ENCODE data around the gene GUK1. TPM values are rescaled to one million over a fixed set of nuclear protein-coding genes. Genes with fewer than 3 reads are reported as not detected.

The GUK1 gene, protein sequence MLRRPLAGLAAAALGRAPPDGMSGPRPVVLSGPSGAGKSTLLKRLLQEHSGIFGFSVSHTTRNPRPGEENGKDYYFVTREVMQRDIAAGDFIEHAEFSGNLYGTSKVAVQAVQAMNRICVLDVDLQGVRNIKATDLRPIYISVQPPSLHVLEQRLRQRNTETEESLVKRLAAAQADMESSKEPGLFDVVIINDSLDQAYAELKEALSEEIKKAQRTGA
- 253 and 278 TPM in 2 replicates for total RNA-seq

GRCh38 chr1:228139931-228140723 lies at the start of gene GUK1:
GUK1 (plus strand) TSS chr1:228140279; CDS start chr1:228140303, 24 bp downstream.
- Histone ChIP-seq H3K4me2 (ENCODE audit: insufficient read depth, low read length) (peak within 1 kb of the TSS; percentile 98), H3K36me3 (ENCODE audit: insufficient read depth, low read length) (peaks cover 4% of the 10 kb centered on the region), H3K4me3 (ENCODE audit: insufficient read depth, low read length) (peak within 1 kb of the TSS; percentile 80), H3K9me3 (ENCODE audit: low read depth, low read length) (no peaks in the 10 kb centered on the region), H3K4me1 (ENCODE audit: insufficient read depth, low read length) (peaks cover 20% of the 10 kb centered on the region), H4K20me1 (ENCODE audit: insufficient read depth, low read length) (peaks cover 40% of the 10 kb centered on the region), H3K27ac (ENCODE audit: low read depth, low read length) (peak within 1 kb of the TSS; percentile 93), H2AFZ (ENCODE audit: low read length) (peak within 1 kb of the TSS; percentile 97), H3K27me3 (ENCODE audit: insufficient read depth, low read length) (peaks cover 22% of the 10 kb centered on the region), H3K79me2 (ENCODE audit: insufficient read depth, low read length) (peaks cover 47% of the 10 kb centered on the region)
- peak; percentile 99 for DNase-seq (ENCODE audit: insufficient read length, low spot score, missing footprints)
- TF ChIP-seq CTCF (IDR thresholded peaks at IDR 0.05; ENCODE audit: extremely low read depth, low read depth, low read length), result no peak

GRCh38 chr1:228090613-228091081 lies 49.4 kb upstream of the GUK1 start:
- no peak for TF ChIP-seq CTCF (IDR thresholded peaks at IDR 0.05; ENCODE audit: extremely low read depth, low read depth, low read length)
- peak; percentile 92 for DNase-seq (ENCODE audit: insufficient read length, low spot score, missing footprints)
- Histone ChIP-seq H3K27ac (ENCODE audit: low read depth, low read length) (peak overlapping the region; percentile 91), H4K20me1 (ENCODE audit: insufficient read depth, low read length) (peaks cover 100% of the 10 kb centered on the region), H3K36me3 (ENCODE audit: insufficient read depth, low read length) (peaks cover 51% of the 10 kb centered on the region), H3K9me3 (ENCODE audit: low read depth, low read length) (no peaks in the 10 kb centered on the region), H2AFZ (ENCODE audit: low read length) (no peak overlapping the region), H3K79me2 (ENCODE audit: insufficient read depth, low read length) (peaks cover 100% of the 10 kb centered on the region), H3K4me3 (ENCODE audit: insufficient read depth, low read length) (no peak overlapping the region), H3K27me3 (ENCODE audit: insufficient read depth, low read length) (no peaks in the 10 kb centered on the region), H3K4me2 (ENCODE audit: insufficient read depth, low read length) (peak overlapping the region; percentile 23), H3K4me1 (ENCODE audit: insufficient read depth, low read length) (peaks cover 54% of the 10 kb centered on the region)

- Histone ChIP-seq H3K27ac (ENCODE audit: low read depth, low read length) (no peak overlapping the region), H3K4me2 (ENCODE audit: insufficient read depth, low read length) (no peak overlapping the region), H3K36me3 (ENCODE audit: insufficient read depth, low read length) (peaks cover 55% of the 10 kb centered on the region), H3K79me2 (ENCODE audit: insufficient read depth, low read length) (peaks cover 100% of the 10 kb centered on the region), H3K4me3 (ENCODE audit: insufficient read depth, low read length) (no peak overlapping the region), H4K20me1 (ENCODE audit: insufficient read depth, low read length) (peaks cover 100% of the 10 kb centered on the region), H3K27me3 (ENCODE audit: insufficient read depth, low read length) (no peaks in the 10 kb centered on the region), H3K9me3 (ENCODE audit: low read depth, low read length) (no peaks in the 10 kb centered on the region), H3K4me1 (ENCODE audit: insufficient read depth, low read length) (peaks cover 54% of the 10 kb centered on the region), H2AFZ (ENCODE audit: low read length) (no peak overlapping the region)
- TF ChIP-seq CTCF (IDR thresholded peaks at IDR 0.05; ENCODE audit: extremely low read depth, low read depth, low read length), result no peak
- no peak for DNase-seq (ENCODE audit: insufficient read length, low spot score, missing footprints)
Observed at GRCh38 chr1:228091084-228091483, 49.0 kb upstream of the GUK1 start.
